HepG2 (cell line): ENCODE data around the gene ZNF780B.

Experiments used
- EP300 ChIP-seq, 3 experiments: sonication (generic) in 1 of 3; formaldehyde crosslinking in 1 of 3; IDR thresholded peaks; 2 replicates each; pipeline versions ENCODE4 v1.5.1 to v1.6.1; 2011 to 2020; ENCODE audit warnings: low read depth in 2 of 3, low read length in 2 of 3, borderline replicate concordance in 1 of 3, improper control_type of control experiment in 1 of 3, mild to moderate bottlenecking in 1 of 3, missing genetic modification reagents in 1 of 3, moderate library complexity in 1 of 3
- ETV6 ChIP-seq: sonication (generic); formaldehyde crosslinking; conservative IDR thresholded peaks from 2 replicates; pipeline ENCODE4 v1.4.0; 2020; ENCODE audit warnings: missing genetic modification reagents
- FOXK2 ChIP-seq: fragments of 450-650 bp; IDR thresholded peaks from 2 replicates; pipeline ENCODE4 v1.6.1; 2016
- POLR2AphosphoS5 ChIP-seq: IDR thresholded peaks from 2 replicates; pipeline ENCODE4 v1.6.1; 2012; ENCODE audit warnings: low read depth, low read length
- ZNF10 ChIP-seq: sonication (generic); formaldehyde crosslinking; IDR thresholded peaks from 2 replicates; pipeline ENCODE4 v1.4.0; 2020; ENCODE audit warnings: mild to moderate bottlenecking, low read depth, missing genetic modification reagents, borderline replicate concordance
- ZNF207 ChIP-seq: fragments of 450-650 bp; IDR thresholded peaks from 2 replicates; pipeline ENCODE4 v1.6.1; 2016; ENCODE audit warnings: antibody characterized with exemption, borderline replicate concordance
- TF ChIP-seq, protein P1 (sequence below): sonication (generic); formaldehyde crosslinking; IDR thresholded peaks from 2 replicates; pipeline ENCODE4 v1.5.0; 2020; ENCODE audit warnings: mild to moderate bottlenecking, missing genetic modification reagents, moderate library complexity
- TF ChIP-seq, protein P2 (sequence below): sonication (generic); formaldehyde crosslinking; IDR thresholded peaks from 2 replicates; pipeline ENCODE4 v1.4.0; 2020; ENCODE audit warnings: missing genetic modification reagents, low read depth, mild to moderate bottlenecking, borderline replicate concordance

DNA sequence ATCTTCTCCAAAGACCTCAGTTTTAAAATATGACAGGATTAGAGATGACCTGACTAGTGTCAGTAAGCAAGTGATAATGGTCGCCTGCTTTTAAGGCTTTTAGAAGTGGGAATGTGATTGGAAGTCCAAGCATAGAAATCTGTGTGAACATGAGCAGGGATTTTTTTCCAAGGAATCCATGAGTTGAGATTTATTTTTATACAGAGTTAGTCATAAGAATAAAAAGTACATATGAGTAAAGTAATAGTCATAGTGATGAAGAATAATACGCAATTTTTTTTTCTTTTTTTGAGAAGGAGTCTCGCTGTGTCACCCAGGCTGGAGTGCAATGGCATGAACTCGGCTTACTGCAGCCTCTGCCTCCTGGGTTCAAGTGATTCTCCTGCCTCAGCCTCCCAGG lies 57.5 kb downstream of the ZNF780B start:
- TF ChIP-seq, protein P1, sequence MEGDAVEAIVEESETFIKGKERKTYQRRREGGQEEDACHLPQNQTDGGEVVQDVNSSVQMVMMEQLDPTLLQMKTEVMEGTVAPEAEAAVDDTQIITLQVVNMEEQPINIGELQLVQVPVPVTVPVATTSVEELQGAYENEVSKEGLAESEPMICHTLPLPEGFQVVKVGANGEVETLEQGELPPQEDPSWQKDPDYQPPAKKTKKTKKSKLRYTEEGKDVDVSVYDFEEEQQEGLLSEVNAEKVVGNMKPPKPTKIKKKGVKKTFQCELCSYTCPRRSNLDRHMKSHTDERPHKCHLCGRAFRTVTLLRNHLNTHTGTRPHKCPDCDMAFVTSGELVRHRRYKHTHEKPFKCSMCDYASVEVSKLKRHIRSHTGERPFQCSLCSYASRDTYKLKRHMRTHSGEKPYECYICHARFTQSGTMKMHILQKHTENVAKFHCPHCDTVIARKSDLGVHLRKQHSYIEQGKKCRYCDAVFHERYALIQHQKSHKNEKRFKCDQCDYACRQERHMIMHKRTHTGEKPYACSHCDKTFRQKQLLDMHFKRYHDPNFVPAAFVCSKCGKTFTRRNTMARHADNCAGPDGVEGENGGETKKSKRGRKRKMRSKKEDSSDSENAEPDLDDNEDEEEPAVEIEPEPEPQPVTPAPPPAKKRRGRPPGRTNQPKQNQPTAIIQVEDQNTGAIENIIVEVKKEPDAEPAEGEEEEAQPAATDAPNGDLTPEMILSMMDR (CRISPR knock-in tag), result no peak
- TF ChIP-seq, protein P2, sequence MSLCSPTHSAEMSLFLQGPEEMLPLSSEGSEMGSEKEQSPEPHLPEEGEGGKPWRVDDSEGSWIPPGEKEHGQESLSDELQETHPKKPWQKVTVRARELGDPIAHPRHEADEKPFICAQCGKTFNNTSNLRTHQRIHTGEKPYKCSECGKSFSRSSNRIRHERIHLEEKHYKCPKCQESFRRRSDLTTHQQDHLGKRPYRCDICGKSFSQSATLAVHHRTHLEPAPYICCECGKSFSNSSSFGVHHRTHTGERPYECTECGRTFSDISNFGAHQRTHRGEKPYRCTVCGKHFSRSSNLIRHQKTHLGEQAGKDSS, result no peak
- TF ChIP-seq EP300 (IDR thresholded peaks at IDR 0.05; ENCODE audit: low read depth in 2 of 2, low read length in 2 of 2), result no peak
- no peak for TF ChIP-seq EP300 (CRISPR knock-in tag; IDR thresholded peaks at IDR 0.05; ENCODE audit: borderline replicate concordance)
- TF ChIP-seq ZNF207, result no peak
- TF ChIP-seq ETV6 (CRISPR knock-in tag), result no peak
- no peak for TF ChIP-seq POLR2AphosphoS5
- no peak for TF ChIP-seq ZNF10 (CRISPR knock-in tag)
- TF ChIP-seq FOXK2, result no peak
